ENCODE measurements around the gene SPDYE18.
"Not testable (repeated sequence)": the region's sequence is repeated elsewhere in the genome, so short reads cannot be mapped to it uniquely, and the experiment has no call there.

Gene SPDYE18

DNA sequence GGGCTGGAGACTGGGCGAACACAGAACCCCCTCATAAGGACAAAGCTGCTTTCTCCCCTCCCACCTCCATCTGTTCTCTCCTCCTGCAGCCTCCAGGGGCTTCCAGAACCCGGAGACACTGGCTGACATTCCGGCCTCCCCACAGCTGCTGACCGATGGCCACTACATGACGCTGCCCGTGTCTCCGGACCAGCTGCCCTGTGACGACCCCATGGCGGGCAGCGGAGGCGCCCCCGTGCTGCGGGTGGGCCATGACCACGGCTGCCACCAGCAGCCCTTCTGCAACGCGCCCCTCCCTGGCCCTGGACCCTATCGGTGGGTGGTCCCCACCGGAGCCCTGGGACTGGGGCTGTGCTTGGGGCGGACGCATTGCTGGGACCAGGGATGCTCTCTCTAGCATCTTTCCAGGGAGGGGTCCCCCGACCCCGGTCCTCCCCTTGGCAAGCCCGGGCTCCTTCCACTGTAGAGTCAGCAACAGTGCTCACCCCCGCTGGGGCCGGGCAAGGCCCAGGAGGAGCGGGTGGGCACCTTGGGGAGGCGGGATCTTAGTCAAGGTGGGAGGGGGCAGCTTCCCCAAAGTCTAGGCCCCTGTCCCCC is 56.8 kb downstream of the SPDYE18 start:
- not testable (repeated sequence) for DNase-seq

- not testable (repeated sequence) for DNase-seq
Measured at GRCh38 chr7:77004151-77004550, 58.2 kb downstream of the SPDYE18 start.

GRCh38 chr7:77003241-77003640 is 59.1 kb downstream of the SPDYE18 start:
- DNase-seq = not testable (repeated sequence)

- not testable (repeated sequence) for DNase-seq
Measured at GRCh38 chr7:77002678-77003233, 59.6 kb downstream of the SPDYE18 start.

- DNase-seq = not testable (repeated sequence)
Measured at GRCh38 chr7:77002104-77002503, 60.3 kb downstream of the SPDYE18 start.
